Measurements from ENCODE around the gene CTR9.

CTR9 gene

GRCh38 chr11:10750838-10751580 lies at the start of gene CTR9:
CTR9 (plus strand) TSS chr11:10751246; CDS start chr11:10751413, 167 bp downstream.
- Histone ChIP-seq H3K9ac (ENCODE audit: low read length) (peak within 1 kb of the TSS; percentile 77), H3K4me3 (ENCODE audit: low read length) (peak within 1 kb of the TSS; percentile 96), H2AFZ (ENCODE audit: low read depth, low read length) (peak within 1 kb of the TSS; percentile 97), H4K20me1 (ENCODE audit: insufficient read depth, low read length) (no peaks in the 10 kb centered on the region), H3K36me3 (replicated peaks; ENCODE audit: low read depth, low read length) (peaks cover 14% of the 10 kb centered on the region), H3K79me2 (ENCODE audit: low read length) (peaks cover 14% of the 10 kb centered on the region), H3K27me3 (ENCODE audit: low read depth, low read length) (no peaks in the 10 kb centered on the region), H3K4me2 (ENCODE audit: low read length) (peak within 1 kb of the TSS; percentile 95), H3K9me3 (ENCODE audit: insufficient read depth, low read length) (no peaks in the 10 kb centered on the region), H3K4me1 (ENCODE audit: low read length) (peaks cover 7% of the 10 kb centered on the region), H3K27ac (ENCODE audit: low read length) (peak within 1 kb of the TSS; percentile 71)
- TF ChIP-seq EZH2phosphoT487 (IDR thresholded peaks at IDR 0.05; ENCODE audit: low read depth) (no peak), CTCF (IDR thresholded peaks at IDR 0.05; ENCODE audit: low read depth, low read length) (peak; percentile 40)

GRCh38 chr11:10701982-10702381 lies 49.1 kb upstream of the CTR9 start:
- Histone ChIP-seq H3K9me3 (ENCODE audit: insufficient read depth, low read length) (no peaks in the 10 kb centered on the region), H3K9ac (ENCODE audit: low read length) (no peak overlapping the region), H3K4me2 (ENCODE audit: low read length) (no peak overlapping the region), H4K20me1 (ENCODE audit: insufficient read depth, low read length) (no peaks in the 10 kb centered on the region), H3K27me3 (ENCODE audit: low read depth, low read length) (no peaks in the 10 kb centered on the region), H3K79me2 (ENCODE audit: low read length) (no peaks in the 10 kb centered on the region), H2AFZ (ENCODE audit: low read depth, low read length) (no peak overlapping the region), H3K27ac (ENCODE audit: low read length) (no peak overlapping the region), H3K36me3 (replicated peaks; ENCODE audit: low read depth, low read length) (no peaks in the 10 kb centered on the region), H3K4me1 (ENCODE audit: low read length) (no peaks in the 10 kb centered on the region), H3K4me3 (ENCODE audit: low read length) (no peak overlapping the region)
- TF ChIP-seq CTCF (IDR thresholded peaks at IDR 0.05; ENCODE audit: low read depth, low read length) (no peak), EZH2phosphoT487 (IDR thresholded peaks at IDR 0.05; ENCODE audit: low read depth) (no peak)

GRCh38 chr11:10708131-10708530 lies 42.9 kb upstream of the CTR9 start:
- H3K27ac ChIP-seq (ENCODE audit: low read length): no peak overlapping the region
- H4K20me1 ChIP-seq (ENCODE audit: insufficient read depth, low read length): no peaks in the 10 kb centered on the region

More at GRCh38 chr11:10708131-10708530, 42.9 kb upstream of the CTR9 start:
- no peak overlapping the region for H3K4me2 ChIP-seq (ENCODE audit: low read length)
- TF ChIP-seq EZH2phosphoT487 (IDR thresholded peaks at IDR 0.05; ENCODE audit: low read depth) (no peak), CTCF (IDR thresholded peaks at IDR 0.05; ENCODE audit: low read depth, low read length) (no peak)
- H3K27me3 ChIP-seq (ENCODE audit: low read depth, low read length): peaks cover 9% of the 10 kb centered on the region; the same call in 1 of the 2 replicates
- H3K36me3 ChIP-seq (replicated peaks; ENCODE audit: low read depth, low read length): no peaks in the 10 kb centered on the region
- H3K4me3 ChIP-seq (ENCODE audit: low read length): no peak overlapping the region
- no peaks in the 10 kb centered on the region for H3K4me1 ChIP-seq (ENCODE audit: low read length)
- no peaks in the 10 kb centered on the region for H3K9me3 ChIP-seq (ENCODE audit: insufficient read depth, low read length)
- no peak overlapping the region for H3K9ac ChIP-seq (ENCODE audit: low read length)
- H2AFZ ChIP-seq (ENCODE audit: low read depth, low read length): no peak overlapping the region
- H3K79me2 ChIP-seq (ENCODE audit: low read length): no peaks in the 10 kb centered on the region

Data from OCI-LY3 (cell line).